ENCODE measurements around the gene TGM3. TPM values are rescaled to one million over a fixed set of nuclear protein-coding genes. Genes with fewer than 3 reads are reported as not detected.

TGM3 gene
- total and polyA plus RNA-seq, 2 of the 4 experiments (the other 2 are of a cell fraction): not detected

DNA sequence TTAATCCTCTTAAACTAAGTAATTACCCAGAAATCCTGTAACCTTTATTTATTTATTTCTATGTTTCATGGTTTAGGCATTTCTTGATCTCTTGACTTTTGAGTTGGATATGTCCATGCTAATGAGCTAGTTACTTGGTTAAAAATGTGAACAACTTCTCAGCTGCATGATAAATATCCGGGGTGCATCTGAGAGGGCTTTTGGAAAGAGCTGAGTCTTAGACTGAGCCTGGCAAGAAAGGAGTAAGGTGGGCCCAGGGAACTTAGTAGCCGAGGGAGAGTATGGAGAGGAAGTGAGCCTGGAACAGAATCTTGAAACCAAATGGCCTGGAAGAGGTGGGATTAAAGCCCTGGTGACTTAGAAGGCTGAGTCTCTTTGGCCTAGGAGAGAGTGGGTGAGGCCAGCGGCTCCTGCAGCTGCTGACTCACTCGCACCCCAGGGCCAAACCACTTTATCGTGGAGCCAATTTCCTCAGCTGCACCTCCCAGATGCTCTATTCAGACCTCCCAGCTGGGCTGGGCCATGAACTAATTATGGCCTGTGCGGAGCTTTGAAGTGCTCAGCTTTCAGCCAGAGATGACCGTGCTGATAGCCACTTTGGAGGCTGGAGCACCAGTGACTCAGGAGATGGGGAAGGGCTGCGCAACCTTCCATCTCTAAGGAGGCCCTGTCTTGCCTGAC lies 19.1 kb downstream of the TGM3 start:
- DNase-seq: peak; percentile 28

More for the DNA sequence above, 19.1 kb downstream of the TGM3 start:
- no peak overlapping the region for H2BK120ac ChIP-seq (ENCODE audit: low read depth, low read length)
- H3K23ac ChIP-seq (ENCODE audit: low read depth, low read length): no peak overlapping the region
- no peaks in the 10 kb centered on the region for H3K79me1 ChIP-seq (ENCODE audit: low read depth in 1 of 2, low read length in 2 of 2)
- H2BK20ac ChIP-seq (ENCODE audit: low read depth, low read length): no peak overlapping the region
- BruUV-seq (replicated peaks): no TSS peak
- no peak overlapping the region for H2AK5ac ChIP-seq (ENCODE audit: low read depth, low read length)
- no peak overlapping the region for H2BK15ac ChIP-seq (ENCODE audit: low read depth, low read length)
- H4K91ac ChIP-seq (ENCODE audit: insufficient read depth, low read depth, low read length): no peak overlapping the region
- no peak overlapping the region for H3K14ac ChIP-seq (replicated peaks; ENCODE audit: low read depth, low read length)
- intact Hi-C loops (cut with micrococcal nuclease): no loop called here
- no peak overlapping the region for H3K9ac ChIP-seq (ENCODE audit: low read depth, low read length)
- no peak overlapping the region for H2AFZ ChIP-seq (replicated peaks; ENCODE audit: low read length, poor library complexity)
- no peak overlapping the region for H3K4ac ChIP-seq (ENCODE audit: low read depth, low read length)
- no peak overlapping the region for H3K18ac ChIP-seq (ENCODE audit: low read depth, low read length)
- ChIA-PET POLR2A (ENCODE audit: unreplicated experiment) (no interaction called here), CTCF (interaction anchor here (0.6 to 0.7 kb wide), 2 partner anchors 108 to 507 kb away, joined by 3 to 4 read pairs; no protein-coding TSS in a partner anchor)
- no peak overlapping the region for H3K4me3 ChIP-seq (ENCODE audit: insufficient read depth, low read depth, low read length)
- no peaks in the 10 kb centered on the region for H3K36me3 ChIP-seq (ENCODE audit: control insufficient read depth, insufficient read depth, low read length)
- H4K20me1 ChIP-seq (ENCODE audit: insufficient read depth, low read length): no peaks in the 10 kb centered on the region
- H3K27ac ChIP-seq (ENCODE audit: insufficient read depth, low read length): no peak overlapping the region
- no peak overlapping the region for H2AK9ac ChIP-seq (replicated peaks; ENCODE audit: low read depth, low read length, poor library complexity)
- peak; percentile 42 for ATAC-seq (ENCODE audit: low read depth)
- no peak overlapping the region for H2BK5ac ChIP-seq (ENCODE audit: low read depth, low read length, poor library complexity, severe bottlenecking)
- H3K4me1 ChIP-seq (ENCODE audit: control insufficient read depth, insufficient read depth, low read length): no peaks in the 10 kb centered on the region
- H3K4me2 ChIP-seq (ENCODE audit: low read depth, low read length): no peak overlapping the region
- dilution Hi-C loops (cut with HindIII; ENCODE audit: low sequenced_read_pairs, unreplicated experiment): no loop called here
- WGBS, 2 experiments (ENCODE audit: extremely low coverage in 2 of 2, insufficient read length in 1 of 2): 39% methylated on average over 6 of the region's 8 CpGs; no CpG with 5 or more reads in 1 of the 2 experiments
- H3K56ac ChIP-seq (ENCODE audit: extremely low read depth, insufficient read depth, low read length): no peak overlapping the region
- H3K9me3 ChIP-seq (ENCODE audit: control insufficient read depth, insufficient read depth, low read length): no peaks in the 10 kb centered on the region
- in situ Hi-C loops (cut with MboI; ENCODE audit: low sequenced_read_pairs): no loop called here
- no peaks in the 10 kb centered on the region for H3K9me1 ChIP-seq (ENCODE audit: insufficient read depth, low read length)
- H4K5ac ChIP-seq (ENCODE audit: low read depth, low read length): no peak overlapping the region
- H3K27me3 ChIP-seq (ENCODE audit: control insufficient read depth, insufficient read depth, low read length): no peaks in the 10 kb centered on the region
- no peak for TF ChIP-seq RCOR1 (IDR thresholded peaks at IDR 0.05; ENCODE audit: insufficient replicate concordance, low read length)
- TF ChIP-seq SMC3 (IDR thresholded peaks at IDR 0.05; ENCODE audit: low read depth, low read length): no peak
- H4K8ac ChIP-seq (ENCODE audit: low read depth in 2 of 2, low read length in 2 of 2): no peak overlapping the region
